ENCODE data around the gene WDR27. TPM values are rescaled to one million over a fixed set of nuclear protein-coding genes. Genes with fewer than 3 reads are reported as not detected.

Gene WDR27
- total RNA-seq, 6 donors from 2014 or later = 20.1 to 80.7 (median 40.3) TPM

DNA sequence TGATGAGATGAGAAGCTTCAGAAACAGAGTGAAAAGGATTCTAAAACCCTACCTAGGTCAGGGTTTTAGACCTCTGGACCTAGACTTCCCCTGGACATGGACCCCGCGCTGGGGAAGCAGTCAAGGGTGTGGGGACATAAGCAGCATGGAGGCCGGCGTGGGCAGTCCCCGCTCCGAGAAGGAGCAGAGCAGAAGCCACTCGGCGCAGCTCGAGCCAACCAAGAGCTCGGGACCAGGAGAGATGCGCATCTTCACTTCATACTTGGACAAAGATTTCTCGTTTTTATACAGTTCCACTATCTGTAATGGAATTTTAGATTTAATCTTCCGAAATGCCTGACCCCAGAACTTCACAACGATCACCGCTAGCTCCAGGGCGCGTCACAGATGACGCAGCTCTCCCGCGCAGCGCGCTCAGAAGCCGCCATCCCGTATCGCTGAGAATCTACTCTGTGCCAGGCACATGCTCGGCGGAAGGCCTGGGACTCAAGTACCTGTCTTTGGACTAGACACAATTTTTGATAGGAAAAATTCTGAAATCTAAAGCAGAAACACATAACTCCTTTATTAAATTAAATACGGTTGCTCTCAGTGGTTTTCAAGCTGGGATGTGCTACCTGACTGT lies 60.3 kb downstream of the WDR27 start:
- no peak overlapping the region for H3K27ac ChIP-seq
- H3K9me3 ChIP-seq = no peaks in the 10 kb centered on the region
- no peak overlapping the region for H3K4me3 ChIP-seq
- WGBS, 2 donors = 96 to 99% methylated on average over 28 of the region's 28 CpGs
- DNase-seq (peak in 1 of 2 donors; percentile 57), ATAC-seq (ENCODE audit: low FRiP score in 2 of 2) (peak in 1 of 2 donors; percentile 34)
- H3K27me3 ChIP-seq = no peaks in the 10 kb centered on the region
- H3K36me3 ChIP-seq = peaks cover 0 to 4% (median 0%) of the 10 kb centered on the region in 4 donors
- TF ChIP-seq, protein P1, sequence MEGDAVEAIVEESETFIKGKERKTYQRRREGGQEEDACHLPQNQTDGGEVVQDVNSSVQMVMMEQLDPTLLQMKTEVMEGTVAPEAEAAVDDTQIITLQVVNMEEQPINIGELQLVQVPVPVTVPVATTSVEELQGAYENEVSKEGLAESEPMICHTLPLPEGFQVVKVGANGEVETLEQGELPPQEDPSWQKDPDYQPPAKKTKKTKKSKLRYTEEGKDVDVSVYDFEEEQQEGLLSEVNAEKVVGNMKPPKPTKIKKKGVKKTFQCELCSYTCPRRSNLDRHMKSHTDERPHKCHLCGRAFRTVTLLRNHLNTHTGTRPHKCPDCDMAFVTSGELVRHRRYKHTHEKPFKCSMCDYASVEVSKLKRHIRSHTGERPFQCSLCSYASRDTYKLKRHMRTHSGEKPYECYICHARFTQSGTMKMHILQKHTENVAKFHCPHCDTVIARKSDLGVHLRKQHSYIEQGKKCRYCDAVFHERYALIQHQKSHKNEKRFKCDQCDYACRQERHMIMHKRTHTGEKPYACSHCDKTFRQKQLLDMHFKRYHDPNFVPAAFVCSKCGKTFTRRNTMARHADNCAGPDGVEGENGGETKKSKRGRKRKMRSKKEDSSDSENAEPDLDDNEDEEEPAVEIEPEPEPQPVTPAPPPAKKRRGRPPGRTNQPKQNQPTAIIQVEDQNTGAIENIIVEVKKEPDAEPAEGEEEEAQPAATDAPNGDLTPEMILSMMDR (IDR thresholded peaks at IDR 0.05) = no peak
- TF ChIP-seq EP300 (IDR thresholded peaks at IDR 0.05) (no peak), POLR2A (IDR thresholded peaks at IDR 0.05) (no peak), POLR2AphosphoS5 (IDR thresholded peaks at IDR 0.05) (no peak)
- no peaks in the 10 kb centered on the region for H3K4me1 ChIP-seq

DNA sequence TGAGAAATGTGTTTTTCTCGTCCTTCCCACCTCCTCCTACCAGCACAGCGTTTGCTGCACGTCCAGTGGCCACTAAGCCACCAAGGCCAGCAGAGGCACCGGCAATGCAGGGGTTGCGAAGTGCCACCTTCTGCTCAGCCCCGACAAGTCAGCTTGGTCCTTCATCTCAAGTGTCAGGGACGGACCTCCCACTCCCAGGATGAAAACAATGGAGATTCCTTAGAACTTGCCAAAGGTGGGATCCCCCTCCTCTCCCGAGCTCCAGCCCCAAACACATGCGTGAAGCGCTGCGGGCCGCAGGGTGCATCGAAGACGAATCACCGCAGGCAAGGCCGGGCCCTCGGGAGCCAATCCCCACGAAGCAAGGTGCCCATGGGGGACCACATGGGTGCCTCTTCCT lies 60.8 kb downstream of the WDR27 start:
- Histone ChIP-seq H3K4me1 (no peaks in the 10 kb centered on the region), H3K36me3 (peaks cover 0 to 4% (median 0%) of the 10 kb centered on the region in 4 donors), H3K27me3 (no peaks in the 10 kb centered on the region), H3K9me3 (no peaks in the 10 kb centered on the region), H3K4me3 (no peak overlapping the region), H3K27ac (no peak overlapping the region)
- 84 to 93% methylated on average over 8 to 17 of the region's 18 CpGs for WGBS, 2 donors
- TF ChIP-seq, protein P1 (IDR thresholded peaks at IDR 0.05) = no peak
- TF ChIP-seq POLR2AphosphoS5 (IDR thresholded peaks at IDR 0.05) (no peak), POLR2A (IDR thresholded peaks at IDR 0.05) (no peak), EP300 (IDR thresholded peaks at IDR 0.05) (no peak)
- DNase-seq = peak in 1 of 2 donors; percentile 71
- ATAC-seq (ENCODE audit: low FRiP score in 2 of 2) = no peak

DNA sequence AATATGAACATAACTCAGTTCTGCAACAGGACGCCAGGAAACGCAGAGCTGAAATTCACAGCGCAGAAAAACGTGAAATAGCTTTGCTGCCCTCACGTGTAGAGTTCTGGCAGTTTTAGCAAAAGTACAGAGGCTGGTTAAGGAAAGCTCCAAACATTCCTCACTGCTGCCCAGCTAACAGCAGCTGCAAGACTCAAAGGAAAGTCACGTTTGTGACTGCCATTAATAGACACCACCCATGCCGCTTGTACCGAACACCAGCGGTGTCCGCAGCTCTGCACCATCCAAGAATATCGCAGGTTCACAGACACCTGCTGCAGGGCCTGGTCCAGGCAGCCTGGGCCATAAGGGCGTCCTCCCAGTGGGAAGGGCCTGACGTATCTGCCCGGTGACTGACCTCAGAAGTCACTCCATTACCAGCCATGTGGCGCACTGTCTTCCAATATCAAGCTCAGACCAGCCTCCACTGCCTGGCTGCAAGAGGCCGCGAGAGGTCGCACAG lies 61.4 kb downstream of the WDR27 start:
- H3K36me3 ChIP-seq = peaks cover 0 to 4% (median 0%) of the 10 kb centered on the region in 4 donors
- H3K27me3 ChIP-seq = no peaks in the 10 kb centered on the region
- ATAC-seq (ENCODE audit: low FRiP score in 2 of 2) (peak in 1 of 2 donors; percentile 38), DNase-seq (no peak)
- no peaks in the 10 kb centered on the region for H3K4me1 ChIP-seq
- H3K9me3 ChIP-seq = no peaks in the 10 kb centered on the region
- no peak for TF ChIP-seq EP300 (IDR thresholded peaks at IDR 0.05)
- 82 to 88% methylated on average over 7 to 18 of the region's 18 CpGs for WGBS, 2 donors
- no peak overlapping the region for H3K27ac ChIP-seq
- no peak overlapping the region for H3K4me3 ChIP-seq

DNA sequence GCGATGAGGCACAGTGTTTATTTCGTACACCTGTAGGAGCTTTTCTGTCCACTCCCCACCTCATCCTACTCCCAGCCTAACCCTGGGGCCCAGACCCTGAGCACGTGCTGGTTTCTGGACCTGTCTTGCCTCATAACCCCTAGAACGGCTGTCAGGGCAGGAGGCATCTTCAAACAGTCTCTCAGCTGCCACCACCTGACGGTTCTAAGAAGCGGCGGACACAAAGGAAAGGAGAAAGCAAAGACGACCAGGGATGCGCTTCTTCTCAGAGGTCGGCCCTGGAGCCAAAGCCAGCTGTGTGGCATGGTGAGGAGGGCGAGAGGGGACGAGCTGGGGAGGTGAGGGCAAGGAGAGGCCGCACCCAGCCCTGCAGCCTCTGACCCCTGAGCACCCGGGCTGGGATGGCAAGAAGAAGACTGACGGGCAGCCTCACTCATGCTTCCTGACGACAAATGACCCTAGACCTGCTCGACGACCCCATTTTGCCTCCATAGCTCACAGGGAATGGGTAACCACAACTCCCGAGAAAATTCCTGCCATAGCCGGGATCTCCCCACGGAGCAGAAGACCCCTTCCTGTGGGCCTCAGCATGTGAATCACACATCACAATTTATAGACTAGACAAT lies 62.1 kb downstream of the WDR27 start:
- H3K4me3 ChIP-seq = no peak overlapping the region
- H3K4me1 ChIP-seq = no peaks in the 10 kb centered on the region
- H3K36me3 ChIP-seq = peaks cover 0 to 4% (median 0%) of the 10 kb centered on the region in 4 donors
- 81 to 86% methylated on average over 21 of the region's 21 CpGs for WGBS, 2 donors
- DNase-seq (no peak), ATAC-seq (ENCODE audit: low FRiP score in 2 of 2) (no peak)
- no peaks in the 10 kb centered on the region for H3K9me3 ChIP-seq
- TF ChIP-seq POLR2A (IDR thresholded peaks at IDR 0.05) = no peak
- TF ChIP-seq EP300 (IDR thresholded peaks at IDR 0.05) = no peak
- TF ChIP-seq, protein P1 (IDR thresholded peaks at IDR 0.05) = no peak
- no peak for TF ChIP-seq POLR2AphosphoS5 (IDR thresholded peaks at IDR 0.05)
- no peaks in the 10 kb centered on the region for H3K27me3 ChIP-seq
- H3K27ac ChIP-seq = no peak overlapping the region

DNA sequence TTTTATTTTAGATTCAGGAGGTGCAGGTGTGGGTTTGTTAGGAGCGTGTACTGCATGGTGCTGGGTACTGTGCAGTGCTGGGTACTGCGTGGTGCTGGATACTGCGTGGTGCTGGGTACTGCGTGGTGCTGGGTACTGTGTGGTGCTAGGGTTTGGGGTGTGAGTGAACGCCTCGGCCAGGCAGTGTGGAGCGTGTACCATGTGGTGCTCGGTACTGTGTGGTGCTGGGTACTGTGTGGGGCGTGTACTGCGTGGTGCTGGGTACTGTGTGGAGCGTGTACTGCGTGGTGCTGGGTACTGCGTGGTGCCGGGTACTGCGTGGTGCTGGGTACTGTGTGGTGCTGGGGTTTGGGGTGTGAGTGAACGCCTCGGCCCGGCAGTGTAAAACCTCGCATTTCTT lies 62.9 kb downstream of the WDR27 start:
- Histone ChIP-seq H3K4me1 (no peaks in the 10 kb centered on the region), H3K27me3 (no peaks in the 10 kb centered on the region), H3K4me3 (no peak overlapping the region), H3K9me3 (no peaks in the 10 kb centered on the region), H3K36me3 (peaks cover 0 to 8% (median 3%) of the 10 kb centered on the region in 4 donors), H3K27ac (no peak overlapping the region)
- TF ChIP-seq EP300 (IDR thresholded peaks at IDR 0.05) (no peak), POLR2AphosphoS5 (IDR thresholded peaks at IDR 0.05) (no peak), POLR2A (IDR thresholded peaks at IDR 0.05) (no peak)
- TF ChIP-seq, protein P1 (IDR thresholded peaks at IDR 0.05) = no peak
- DNase-seq (no peak), ATAC-seq (ENCODE audit: low FRiP score in 2 of 2) (peak; percentile 20 to 44)
- 95 to 97% methylated on average over 19 of the region's 19 CpGs for WGBS, 2 donors
